ENCODE measurements around the gene OR2K2. TPM values are rescaled to one million over a fixed set of nuclear protein-coding genes. Genes with fewer than 3 reads are reported as not detected.
"Not testable (repeated sequence)": the region's sequence is repeated elsewhere in the genome, so short reads cannot be mapped to it uniquely, and the experiment has no call there.

The OR2K2 gene
- total RNA-seq, 4 donors from 2014 or later = not detected

GRCh38 chr9:111349766-111350165 lies 19.7 kb upstream of the OR2K2 start:
- Histone ChIP-seq H3K9me3 (no peaks in the 10 kb centered on the region), H3K27ac (peak overlapping the region in 1 of 4 donors; percentile 38), H3K27me3 (no peaks in the 10 kb centered on the region), H3K36me3 (no peaks in the 10 kb centered on the region), H3K4me3 (no peak overlapping the region), H3K4me1 (no peaks in the 10 kb centered on the region)
- no peak for DNase-seq
- TF ChIP-seq, protein P1, sequence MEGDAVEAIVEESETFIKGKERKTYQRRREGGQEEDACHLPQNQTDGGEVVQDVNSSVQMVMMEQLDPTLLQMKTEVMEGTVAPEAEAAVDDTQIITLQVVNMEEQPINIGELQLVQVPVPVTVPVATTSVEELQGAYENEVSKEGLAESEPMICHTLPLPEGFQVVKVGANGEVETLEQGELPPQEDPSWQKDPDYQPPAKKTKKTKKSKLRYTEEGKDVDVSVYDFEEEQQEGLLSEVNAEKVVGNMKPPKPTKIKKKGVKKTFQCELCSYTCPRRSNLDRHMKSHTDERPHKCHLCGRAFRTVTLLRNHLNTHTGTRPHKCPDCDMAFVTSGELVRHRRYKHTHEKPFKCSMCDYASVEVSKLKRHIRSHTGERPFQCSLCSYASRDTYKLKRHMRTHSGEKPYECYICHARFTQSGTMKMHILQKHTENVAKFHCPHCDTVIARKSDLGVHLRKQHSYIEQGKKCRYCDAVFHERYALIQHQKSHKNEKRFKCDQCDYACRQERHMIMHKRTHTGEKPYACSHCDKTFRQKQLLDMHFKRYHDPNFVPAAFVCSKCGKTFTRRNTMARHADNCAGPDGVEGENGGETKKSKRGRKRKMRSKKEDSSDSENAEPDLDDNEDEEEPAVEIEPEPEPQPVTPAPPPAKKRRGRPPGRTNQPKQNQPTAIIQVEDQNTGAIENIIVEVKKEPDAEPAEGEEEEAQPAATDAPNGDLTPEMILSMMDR (IDR thresholded peaks at IDR 0.05) = no peak
- TF ChIP-seq POLR2A (IDR thresholded peaks at IDR 0.05) = no peak

DNA sequence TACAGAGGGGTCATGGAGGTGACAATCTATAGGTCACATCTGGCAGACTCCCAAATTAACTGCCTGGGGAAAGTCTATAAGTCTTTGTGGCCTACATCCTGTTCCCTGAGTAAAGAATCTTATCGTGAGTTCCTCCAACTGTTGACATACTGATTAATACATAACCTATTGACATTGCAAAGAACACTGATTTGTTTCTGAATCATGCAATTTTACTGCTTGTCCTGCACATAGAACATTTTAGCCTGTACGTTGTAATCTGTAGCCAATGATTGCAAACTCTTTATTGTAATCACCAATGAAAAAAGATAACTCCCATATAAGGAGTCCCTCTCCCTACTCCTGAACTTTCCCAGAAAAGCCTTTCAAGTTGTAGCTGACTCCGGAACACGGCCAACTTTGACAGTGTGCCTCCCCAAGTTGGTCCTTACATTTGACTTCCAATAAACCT lies 18.8 kb upstream of the OR2K2 start:
- DNase-seq = peak in 2 of 3 donors; percentile 46 to 51

GRCh38 chr9:111334318-111334863 lies 4.4 kb upstream of the OR2K2 start:
- not testable (repeated sequence) for H3K4me3 ChIP-seq, H3K36me3 ChIP-seq, H3K4me1 ChIP-seq, H3K27ac ChIP-seq, H3K27me3 ChIP-seq, H3K9me3 ChIP-seq, DNase-seq

More for the DNA sequence above, 18.8 kb upstream of the OR2K2 start:
- H3K27me3 ChIP-seq = no peaks in the 10 kb centered on the region
- no peaks in the 10 kb centered on the region for H3K9me3 ChIP-seq
- H3K4me1 ChIP-seq = no peaks in the 10 kb centered on the region
- peak overlapping the region in 1 of 4 donors; percentile 38 for H3K27ac ChIP-seq
- H3K36me3 ChIP-seq = no peaks in the 10 kb centered on the region
- TF ChIP-seq POLR2A (IDR thresholded peaks at IDR 0.05) = no peak
- TF ChIP-seq, protein P1 (IDR thresholded peaks at IDR 0.05) = no peak
- no peak overlapping the region for H3K4me3 ChIP-seq

DNA sequence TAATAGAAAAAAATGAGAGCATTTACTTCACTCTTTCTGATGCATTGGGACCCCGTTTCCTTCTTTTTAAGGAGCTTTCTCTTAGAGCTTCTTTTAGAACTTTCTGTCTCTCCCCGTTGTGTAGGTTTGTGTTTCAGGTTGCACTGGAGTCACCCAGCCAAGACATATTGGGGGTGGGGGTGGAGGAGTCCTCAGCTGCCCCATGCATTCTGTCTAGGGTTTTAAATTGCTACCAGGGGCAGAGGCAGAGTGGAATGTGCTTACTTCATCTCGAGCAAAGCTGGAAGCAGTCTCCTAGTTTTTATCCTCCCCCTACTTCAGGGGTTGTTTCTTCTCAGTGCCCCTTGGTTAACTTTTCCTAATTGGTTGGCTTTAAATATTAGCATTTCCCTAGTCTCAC lies 9.4 kb downstream of the OR2K2 start:
- Histone ChIP-seq H3K4me1 (no peaks in the 10 kb centered on the region), H3K27me3 (no peaks in the 10 kb centered on the region), H3K36me3 (no peaks in the 10 kb centered on the region), H3K4me3 (no peak overlapping the region), H3K27ac (no peak overlapping the region), H3K9me3 (no peaks in the 10 kb centered on the region)
- no peak for DNase-seq
- TF ChIP-seq, protein P1 (IDR thresholded peaks at IDR 0.05) = no peak
- TF ChIP-seq POLR2A (IDR thresholded peaks at IDR 0.05) = no peak

- no peaks in the 10 kb centered on the region for H3K4me1 ChIP-seq
- H3K27me3 ChIP-seq = no peaks in the 10 kb centered on the region
- H3K36me3 ChIP-seq = no peaks in the 10 kb centered on the region
- H3K9me3 ChIP-seq = no peaks in the 10 kb centered on the region
- H3K4me3 ChIP-seq = no peak overlapping the region
- no peak overlapping the region for H3K27ac ChIP-seq
- TF ChIP-seq, protein P1 (IDR thresholded peaks at IDR 0.05) = no peak
- no peak for TF ChIP-seq POLR2A (IDR thresholded peaks at IDR 0.05)
- no peak for DNase-seq
Measured at GRCh38 chr9:111316796-111317195, 13.2 kb downstream of the OR2K2 start.

GRCh38 chr9:111305914-111306313 lies 24.1 kb downstream of the OR2K2 start:
- H3K27me3 ChIP-seq = no peaks in the 10 kb centered on the region
- no peaks in the 10 kb centered on the region for H3K9me3 ChIP-seq
- no peaks in the 10 kb centered on the region for H3K4me1 ChIP-seq
- no peak for DNase-seq
- H3K4me3 ChIP-seq = no peak overlapping the region
- no peak overlapping the region for H3K27ac ChIP-seq
- H3K36me3 ChIP-seq = no peaks in the 10 kb centered on the region
- TF ChIP-seq, protein P1 (IDR thresholded peaks at IDR 0.05) = no peak
- TF ChIP-seq POLR2A (IDR thresholded peaks at IDR 0.05) = no peak

DNA sequence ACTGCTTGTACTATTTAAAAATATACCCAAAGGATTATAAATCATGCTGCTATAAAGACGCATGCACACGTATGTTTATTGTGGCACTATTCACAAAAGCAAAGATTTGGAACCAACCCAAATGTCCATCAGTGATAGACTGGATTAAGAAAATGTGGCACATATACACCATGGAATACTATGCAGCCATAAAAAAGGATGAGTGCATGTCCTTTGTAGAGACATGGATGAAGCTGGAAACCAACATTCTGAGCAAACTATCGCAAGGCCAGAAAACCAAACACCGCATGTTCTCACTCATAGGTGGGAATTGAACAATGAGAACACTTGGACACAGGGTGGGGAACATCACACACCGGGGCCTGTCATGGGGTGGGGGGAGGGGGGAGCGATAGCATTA lies 26.0 kb downstream of the OR2K2 start:
- H3K36me3 ChIP-seq, H3K4me1 ChIP-seq, H3K27me3 ChIP-seq, H3K27ac ChIP-seq, DNase-seq, H3K9me3 ChIP-seq, H3K4me3 ChIP-seq: not testable (repeated sequence)

Measured in Peyer's patch (tissue), 4 donors.